HG02938 (cell line): ENCODE measurements around the gene SNX20.

ENCODE experiments used
- ATAC-seq: cut with Tn5 transposase; IDR thresholded peaks from one replicate; pipeline ENCODE4 v1.9.1; 2021; ENCODE audit warnings: mild to moderate bottlenecking, moderate library complexity; ENCODE audit not compliant: unreplicated experiment

The SNX20 gene

DNA sequence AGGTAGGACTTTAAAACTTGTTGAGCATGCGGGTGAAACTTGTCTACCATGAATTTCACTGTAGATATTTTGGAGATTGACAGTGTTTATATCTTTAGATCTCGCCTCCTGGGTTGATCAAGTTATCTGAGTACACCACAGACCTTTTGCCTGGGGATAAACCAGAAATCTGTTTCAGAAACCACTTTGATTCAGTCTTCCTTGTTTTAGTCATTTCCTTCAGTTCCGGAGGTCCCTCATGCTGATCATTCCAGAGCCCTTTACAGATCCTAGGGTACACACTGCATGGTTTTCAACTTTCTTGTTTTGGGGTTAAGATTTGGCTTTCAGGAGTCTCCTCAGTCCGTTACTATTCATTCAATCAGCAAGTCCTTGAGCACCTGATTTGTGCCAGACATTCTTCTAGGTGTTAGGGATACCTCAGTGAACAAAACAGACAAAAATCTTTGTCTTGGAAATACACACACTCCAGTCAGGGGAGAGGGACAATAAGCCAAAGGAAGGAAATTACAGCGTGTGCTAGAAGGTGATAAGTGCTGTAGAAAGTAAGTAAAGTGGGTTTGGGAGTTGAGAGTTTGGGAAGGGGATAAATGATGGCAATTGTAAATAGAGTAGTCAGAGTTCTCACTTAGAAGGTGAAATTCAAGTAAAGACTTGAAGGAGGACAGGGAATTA lies 24.5 kb upstream of the SNX20 start:
- no peak for ATAC-seq

DNA sequence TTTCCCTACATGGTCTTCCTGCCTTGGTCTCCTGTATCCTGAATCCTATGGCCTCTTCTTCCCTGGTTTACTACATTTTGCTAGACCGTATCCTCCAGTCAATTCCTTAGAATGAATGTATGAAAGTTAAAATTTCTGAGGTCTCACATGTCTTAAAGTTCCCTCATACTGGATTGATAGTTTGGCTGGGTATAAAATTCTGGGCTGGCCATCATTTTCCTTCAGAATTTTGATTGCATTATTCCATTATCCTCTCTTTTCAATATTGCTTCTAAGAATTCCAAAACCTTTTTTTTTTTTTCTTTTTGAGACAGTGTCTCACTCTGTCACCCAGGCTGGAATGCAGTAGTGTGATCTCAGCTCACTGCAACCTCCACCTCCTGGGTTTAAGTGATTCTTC lies 23.1 kb upstream of the SNX20 start:
- ATAC-seq: no peak

DNA sequence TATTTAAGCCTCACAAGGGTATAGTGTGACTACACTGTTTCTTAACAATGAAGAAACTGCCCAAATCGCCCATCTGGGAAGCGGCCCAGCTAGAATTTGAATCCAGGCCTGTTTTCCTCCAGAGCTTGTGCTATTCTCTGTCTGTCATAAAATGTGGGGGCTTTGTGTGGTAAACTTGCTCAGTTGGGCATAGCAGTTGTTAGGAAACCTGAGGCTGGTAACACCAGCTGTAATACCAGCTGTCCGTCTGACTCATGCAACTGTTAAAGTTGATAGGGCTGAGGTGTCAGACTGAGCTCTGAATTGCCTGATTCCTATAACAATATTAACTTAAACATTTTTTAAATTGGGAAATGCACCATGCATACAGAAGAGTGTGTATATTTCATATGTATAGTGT lies 21.6 kb upstream of the SNX20 start:
- ATAC-seq: no peak

DNA sequence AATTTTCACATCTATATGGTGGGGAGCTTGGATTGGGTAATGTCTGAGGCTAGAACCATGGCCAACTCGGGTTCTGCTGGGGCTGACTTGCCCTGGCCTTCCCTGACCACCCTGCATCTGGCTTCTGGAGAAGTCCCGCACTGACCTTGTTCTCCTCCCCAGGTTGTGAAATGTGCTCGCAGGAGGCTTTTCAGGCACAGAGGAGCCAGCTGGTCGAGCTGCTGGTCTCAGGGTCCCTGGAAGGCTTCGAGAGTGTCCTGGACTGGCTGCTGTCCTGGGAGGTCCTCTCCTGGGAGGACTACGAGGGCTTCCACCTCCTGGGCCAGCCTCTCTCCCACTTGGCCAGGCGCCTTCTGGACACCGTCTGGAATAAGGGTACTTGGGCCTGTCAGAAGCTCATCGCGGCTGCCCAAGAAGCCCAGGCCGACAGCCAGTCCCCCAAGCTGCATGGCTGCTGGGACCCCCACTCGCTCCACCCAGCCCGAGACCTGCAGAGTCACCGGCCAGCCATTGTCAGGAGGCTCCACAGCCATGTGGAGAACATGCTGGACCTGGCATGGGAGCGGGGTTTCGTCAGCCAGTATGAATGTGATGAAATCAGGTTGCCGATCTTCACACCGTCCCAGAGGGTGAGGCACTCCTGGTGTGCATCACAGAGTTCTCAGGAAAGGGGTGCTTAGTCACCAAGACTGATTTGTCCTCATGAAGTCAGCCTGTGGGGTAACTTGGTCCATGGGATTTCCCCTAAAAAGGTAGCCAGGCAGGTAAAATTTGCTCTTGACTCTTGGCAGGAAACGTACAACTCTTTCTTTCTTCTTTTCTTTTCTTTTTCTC lies 18.4 kb upstream of the SNX20 start:
- ATAC-seq: no peak

DNA sequence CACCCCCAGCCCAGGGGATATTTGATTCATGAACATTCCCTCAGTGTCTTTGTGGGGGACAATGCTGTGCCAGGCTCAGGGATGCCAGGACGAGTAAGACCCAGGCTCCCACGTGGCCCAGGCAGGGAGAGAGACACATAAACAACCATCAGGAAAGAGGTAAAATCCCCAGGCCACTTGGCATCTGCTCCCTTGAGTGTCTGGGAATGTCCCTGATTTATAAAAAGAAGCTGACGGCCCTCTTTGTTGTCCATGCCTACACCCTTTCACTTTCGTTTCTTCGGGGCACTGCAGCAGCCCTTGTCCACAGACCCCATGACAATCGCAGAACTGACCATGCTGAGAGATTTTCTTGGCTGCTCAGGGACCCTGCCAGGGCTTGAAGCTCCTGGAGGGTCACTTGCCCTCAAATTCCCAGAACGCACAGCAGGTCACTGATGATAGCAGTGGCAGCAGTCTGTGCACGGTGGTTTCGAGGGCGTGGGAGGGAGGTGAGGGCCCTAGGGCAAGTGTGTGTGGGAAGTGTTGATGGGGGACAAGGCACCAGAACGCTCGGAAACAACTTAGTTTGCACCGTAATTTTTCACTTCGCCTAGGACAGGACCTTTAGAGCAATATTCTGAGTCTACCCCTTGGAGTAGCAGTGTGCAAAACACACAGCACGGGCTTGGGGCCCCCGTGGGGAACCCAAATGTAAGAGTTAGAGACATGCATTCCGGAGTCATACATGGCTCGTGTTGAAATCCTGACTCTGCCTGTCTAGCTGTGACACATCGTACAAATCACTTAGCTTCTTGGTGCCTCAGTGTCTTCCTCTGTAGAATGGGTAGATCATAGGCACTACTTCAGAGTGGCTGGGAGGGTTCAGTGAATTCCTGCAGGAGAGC lies 17.0 kb upstream of the SNX20 start:
- ATAC-seq: peak; percentile 43

DNA sequence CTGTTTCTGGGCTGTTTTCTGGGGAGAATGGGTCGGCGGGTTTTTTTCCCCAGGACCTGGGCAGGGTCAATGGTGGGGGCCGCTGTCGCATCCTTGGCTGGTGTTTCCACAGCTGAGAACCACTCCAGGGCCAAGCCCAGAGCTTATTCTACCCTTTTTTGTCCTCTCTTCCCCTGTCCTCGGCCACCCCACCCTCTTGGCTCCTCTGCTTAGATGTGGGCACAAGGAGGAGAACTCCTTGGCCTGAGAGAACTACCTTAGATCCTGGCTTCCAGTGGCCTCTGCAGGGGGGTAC lies 16.3 kb upstream of the SNX20 start:
- no peak for ATAC-seq

DNA sequence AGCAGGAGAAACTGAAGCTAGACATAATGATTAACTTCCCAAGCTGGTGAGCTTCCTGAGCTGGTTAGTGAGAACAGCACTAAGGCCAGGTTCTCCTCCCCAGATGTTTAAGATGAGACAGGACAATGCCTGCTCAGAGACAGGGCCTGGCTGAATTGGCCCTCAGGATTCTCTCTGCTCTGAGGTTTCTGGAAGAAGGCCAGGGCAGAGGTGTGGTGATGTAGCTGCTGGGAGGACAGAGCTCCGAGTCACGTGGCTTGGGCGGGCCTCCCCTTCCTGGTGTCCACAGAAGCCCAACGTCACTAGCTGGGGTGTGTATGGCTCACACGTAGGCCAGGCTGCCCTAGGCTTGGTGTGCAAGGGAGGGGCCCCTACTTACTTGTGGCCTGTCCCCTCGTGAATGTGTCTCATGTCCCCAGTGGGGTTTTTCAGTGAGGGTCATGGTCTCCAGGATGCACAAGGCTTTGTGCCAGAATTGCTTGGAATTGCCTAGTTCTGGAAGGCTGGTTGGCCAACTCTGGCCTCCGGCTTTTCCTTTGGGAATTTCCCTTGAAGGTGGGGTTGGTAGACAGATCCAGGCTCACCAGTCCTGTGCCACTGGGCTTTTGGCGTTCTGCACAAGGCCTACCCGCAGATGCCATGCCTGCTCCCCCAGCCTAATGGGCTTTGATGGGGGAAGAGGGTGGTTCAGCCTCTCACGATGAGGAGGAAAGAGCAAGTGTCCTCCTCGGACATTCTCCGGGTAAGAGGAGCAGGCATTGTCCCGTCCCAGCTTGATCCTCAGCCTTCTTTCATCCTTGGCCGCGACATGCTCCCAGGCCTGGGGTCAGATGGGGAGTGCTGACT lies 15.7 kb upstream of the SNX20 start:
- peak; percentile 58 for ATAC-seq

DNA sequence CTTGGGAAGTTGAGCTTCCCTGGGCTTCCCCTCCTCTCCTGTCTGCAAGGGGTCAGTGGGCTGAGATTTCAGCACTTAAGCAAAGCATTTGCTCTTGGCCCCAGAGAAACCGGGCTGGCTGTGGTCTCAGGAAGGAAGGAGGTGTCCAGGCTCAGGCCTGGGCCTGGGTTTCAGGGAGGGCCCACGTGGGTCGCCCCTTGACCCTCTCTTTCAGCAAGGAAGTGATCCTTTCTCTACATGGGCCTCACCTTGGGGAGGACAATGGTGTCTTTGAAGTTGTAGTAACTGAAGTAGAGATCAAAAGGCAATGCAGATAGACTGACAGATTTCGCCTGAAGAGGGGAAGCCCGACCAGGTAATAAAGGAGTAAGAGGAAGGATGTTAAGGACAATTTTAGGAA lies 15.0 kb upstream of the SNX20 start:
- ATAC-seq: no peak

DNA sequence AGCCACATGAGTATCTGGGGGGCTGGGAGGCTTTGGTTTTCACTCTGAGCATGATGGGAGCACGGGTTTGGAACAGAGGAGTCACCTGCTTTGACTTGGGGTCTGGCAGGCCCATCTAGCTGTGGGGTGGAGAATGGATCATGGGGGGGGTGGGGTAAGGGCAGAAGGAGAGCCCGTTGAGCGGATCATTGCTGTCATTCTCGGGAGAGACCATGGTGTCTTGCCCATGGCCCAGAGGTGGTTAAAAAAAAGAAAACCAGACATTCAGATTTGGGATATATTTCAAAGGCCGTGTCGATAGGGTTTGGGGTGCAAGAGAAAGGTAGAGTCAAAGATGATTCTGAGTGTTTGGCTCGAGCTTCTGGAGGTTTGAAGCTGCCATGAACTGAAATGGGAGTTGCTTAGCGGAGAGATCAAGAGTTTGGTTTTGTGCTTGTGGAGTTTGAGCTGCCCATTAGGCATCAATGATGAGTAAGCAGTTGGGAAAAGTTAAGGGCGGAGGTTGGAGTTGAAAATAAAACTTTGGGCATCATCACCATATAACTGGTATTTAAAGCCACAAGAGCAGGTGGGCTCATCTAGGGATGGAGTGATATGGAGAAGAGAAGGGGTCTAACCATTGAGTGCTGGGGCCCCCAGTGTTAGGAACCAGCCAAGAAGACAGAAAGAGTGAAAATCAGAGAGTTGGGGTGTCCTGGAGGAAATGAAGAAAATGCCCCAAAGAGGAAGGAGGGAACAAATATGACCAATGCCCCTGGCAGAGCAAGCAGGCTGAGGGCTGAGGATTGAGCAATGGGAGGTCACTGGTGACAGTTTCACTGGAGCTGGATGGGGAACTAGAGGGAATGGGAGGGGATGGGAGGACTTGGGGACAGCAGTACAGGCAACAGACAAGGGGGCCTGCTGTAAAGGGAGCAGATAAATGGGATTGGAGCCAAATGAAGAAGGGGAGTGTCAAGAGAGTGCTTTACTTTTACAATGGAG lies 14.2 kb upstream of the SNX20 start:
- no peak for ATAC-seq

DNA sequence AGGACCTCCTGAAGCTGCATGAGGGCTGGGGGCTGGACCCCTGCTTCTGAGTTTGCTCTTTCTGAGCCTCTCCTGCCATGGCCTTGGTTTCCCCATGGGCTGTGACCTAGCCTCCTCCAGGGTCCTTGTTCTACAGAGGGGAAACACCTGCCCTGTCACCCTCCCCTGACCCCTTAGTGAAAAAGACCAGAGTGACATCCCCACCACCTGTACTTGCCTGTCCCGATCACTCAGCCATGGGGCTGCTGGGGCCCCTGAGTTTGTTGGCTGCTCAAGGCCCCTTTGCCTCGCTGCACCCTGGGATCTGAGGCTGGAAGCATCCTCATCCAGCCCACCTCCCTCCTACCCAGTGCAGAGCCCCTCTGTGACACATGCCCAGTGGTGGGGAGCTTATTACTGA lies 13.1 kb upstream of the SNX20 start:
- no peak for ATAC-seq

DNA sequence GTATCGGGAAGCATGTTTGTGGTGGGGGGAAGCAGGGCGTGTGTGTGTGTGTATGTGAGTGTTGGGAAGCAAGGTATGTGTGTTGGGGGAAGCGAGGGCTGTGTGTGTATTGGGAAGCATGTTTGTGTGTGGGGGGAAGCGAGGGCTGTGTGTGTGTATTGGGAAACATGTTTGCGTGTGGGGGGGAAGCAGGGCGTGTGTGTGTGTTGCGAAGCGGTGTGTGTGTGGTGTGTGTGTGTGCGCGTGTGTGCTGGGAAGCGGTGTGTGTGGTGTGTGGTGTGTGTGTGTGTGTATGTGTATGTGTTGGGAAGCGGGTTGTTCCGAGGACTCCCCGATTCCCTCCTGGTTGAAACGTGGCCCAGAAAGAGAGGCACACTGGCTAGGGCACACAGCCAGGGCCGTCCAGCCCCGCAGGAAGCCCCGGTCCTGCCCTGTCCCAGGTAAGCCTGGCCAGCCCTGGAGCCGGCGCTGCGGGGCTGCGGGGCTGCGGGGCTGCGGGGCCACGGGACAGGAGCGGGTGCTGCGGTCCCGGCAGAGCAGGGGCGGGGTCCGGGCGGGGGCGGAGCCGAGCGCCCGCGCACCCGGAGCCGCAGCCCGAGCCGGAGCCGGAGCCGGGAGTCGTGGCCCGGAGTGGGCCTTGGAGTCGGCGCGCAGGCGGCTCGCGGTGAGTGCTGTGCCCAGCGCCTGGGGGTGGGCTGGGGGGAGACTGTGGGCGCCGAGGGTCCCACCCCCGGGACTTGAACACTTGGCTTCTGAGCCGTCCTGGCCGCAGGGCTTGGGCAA lies 12.1 kb upstream of the SNX20 start, which contains the start of gene NOD2:
Gene NOD2, plus strand, starts transcription at position 608 of the 783 bp plus-strand sequence. CDS start 5,890 bp downstream, outside the sequence.
- ATAC-seq: no peak

DNA sequence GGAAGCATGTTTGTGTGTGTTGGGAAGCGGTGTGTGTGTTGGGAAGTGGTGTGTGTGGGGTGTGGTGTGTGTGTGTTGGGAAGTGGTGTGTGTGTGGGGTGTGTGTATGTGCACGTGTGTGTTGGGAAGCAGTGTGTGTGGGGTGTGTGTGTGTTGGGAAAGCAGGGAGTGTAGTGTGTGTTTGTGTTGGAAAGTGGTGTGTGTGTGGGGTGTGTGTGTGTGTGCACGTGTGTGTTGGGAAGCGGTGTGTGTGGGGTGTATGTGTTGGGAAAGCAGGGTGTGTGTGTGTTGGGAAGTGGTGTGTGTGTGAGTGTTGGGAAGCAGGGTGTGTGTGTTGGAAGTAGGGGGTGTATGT lies 11.5 kb upstream of the SNX20 start:
- no peak for ATAC-seq

DNA sequence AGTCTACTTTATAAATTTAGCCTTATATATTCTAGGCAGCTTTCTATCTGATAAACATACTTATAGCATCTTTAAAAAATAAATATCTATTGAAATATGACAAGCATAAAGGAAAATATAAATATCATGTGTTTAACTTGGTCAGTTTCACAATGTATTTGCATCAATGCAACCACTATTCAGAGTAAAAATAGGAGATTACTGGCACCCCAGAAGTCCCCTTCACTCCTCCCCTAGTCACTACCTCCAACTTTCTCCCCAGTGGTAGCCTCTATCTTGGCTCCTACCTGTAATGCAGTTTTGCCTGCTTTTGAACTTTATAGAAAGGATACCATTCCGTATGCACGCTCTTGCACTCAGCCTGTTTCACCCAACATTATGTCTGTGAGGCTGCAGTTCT lies 9.1 kb upstream of the SNX20 start:
- ATAC-seq: no peak

DNA sequence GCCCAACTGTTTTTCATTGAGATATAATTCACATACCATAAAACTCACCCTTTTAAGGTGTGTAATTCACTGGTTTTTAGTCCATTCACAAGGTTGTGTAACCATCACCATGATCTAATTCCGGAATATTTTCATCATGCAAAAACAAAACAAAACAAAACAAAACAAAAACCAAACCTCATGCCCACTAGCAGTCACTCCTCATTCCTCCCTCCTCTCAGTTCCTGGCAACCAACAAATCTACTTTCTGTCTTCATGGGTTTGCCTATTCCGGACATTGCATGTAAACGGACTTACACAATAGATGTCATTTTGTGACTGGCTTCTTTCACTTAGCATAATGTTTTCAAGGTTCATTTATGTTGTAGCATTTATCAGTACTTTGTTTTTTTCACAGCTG lies 7.8 kb upstream of the SNX20 start:
- ATAC-seq: no peak

DNA sequence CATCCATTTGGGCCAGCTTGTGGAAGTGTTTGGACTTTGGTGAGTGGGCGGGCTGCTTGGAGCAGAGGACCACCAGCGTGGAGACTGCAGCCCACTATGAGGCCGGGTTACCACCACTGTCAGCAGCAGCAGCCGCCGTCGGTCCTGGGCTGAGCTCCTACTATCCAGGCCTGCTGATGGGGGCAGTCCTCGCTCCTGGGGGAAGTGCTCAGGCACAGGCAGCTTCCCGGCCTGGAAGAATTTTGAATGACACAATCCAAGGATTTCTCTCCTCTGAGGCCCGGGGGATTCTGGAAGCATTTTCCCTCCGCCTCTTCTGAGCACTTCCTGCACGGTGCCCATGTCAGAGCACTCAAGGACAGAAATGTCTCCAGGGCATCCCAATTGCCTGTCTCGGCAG lies 7.0 kb upstream of the SNX20 start:
- no peak for ATAC-seq

DNA sequence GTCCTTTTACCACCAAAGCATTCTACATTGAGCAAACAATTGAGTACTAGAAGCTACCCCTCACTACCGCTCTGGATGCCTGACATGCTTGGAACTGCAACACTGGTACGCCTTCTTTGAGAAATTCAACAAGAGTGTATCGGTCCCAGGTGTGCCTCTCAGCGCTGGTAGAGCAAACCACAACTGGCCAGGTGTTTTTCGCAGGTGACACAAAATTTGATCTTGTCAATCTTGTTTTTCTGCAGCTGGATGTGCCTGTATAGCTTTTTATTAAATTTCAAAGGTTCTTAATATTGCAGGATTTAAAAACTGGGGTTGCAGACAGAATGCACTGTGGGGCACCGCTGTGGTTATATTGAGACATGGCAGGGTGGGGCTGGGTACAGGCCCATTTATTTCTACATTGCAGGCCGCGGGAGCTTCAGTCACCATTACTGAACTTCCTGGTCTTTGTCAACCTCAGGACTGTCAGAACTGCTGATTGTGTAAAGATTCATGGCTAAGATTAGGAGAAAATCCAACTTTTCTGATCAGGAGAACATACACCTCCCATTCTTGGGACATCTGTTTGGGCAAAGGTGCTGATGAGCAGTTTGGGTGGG lies 4.5 kb upstream of the SNX20 start:
- no peak for ATAC-seq

DNA sequence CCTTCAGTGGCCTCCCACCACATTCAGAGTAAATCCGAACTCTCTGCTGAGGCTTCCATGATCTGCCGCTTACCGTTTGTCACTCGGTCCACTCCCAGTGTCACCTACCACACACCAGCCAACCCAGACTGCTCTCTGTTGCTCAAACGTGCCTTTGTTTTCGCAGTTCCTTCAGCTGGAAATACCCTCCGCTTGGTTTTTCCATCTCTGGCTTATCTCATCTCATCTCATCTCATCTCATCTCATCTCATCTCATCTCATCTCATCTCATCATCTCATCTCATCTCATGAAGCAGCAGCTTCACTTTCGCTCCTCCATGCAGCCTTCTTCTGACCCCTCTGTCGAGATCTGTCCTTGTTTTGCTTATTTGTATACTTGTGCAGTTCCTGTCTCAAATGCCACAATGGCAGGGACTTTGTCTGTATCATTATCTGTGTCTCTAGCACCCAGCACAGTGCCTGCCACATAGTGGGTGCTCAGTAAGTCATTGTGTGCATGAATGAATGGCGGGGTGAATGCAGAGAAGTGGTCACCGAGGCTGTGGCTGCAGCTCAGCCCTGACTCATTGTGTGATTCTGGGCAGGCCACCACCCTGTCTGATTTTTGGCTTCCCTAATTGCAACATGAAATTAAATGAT lies 3.8 kb upstream of the SNX20 start:
- ATAC-seq: no peak
